Endothelial cell of umbilical vein (primary cell): ENCODE measurements around the gene SMAD7. TPM values are rescaled to one million over a fixed set of nuclear protein-coding genes. Genes with fewer than 3 reads are reported as not detected.
A peak's percentile ranks its signal among the peaks of the same experiment; 100 is the strongest.

Source experiments
- BruUV-seq: library from RNA; stranded (reverse); fragments of 400-500 nt; replicated peaks from 2 replicates; lab custom pipeline; 2021; lab: Mats Ljungman, UMichigan
- CTCF ChIA-PET: fragments of 300-600, 350-600 bp; sonication (Branson Sonifier 250); formaldehyde crosslinking; loops from one replicate; lab custom pipeline; 2021; ENCODE audit warnings: antibody characterized with exemption, inconsistent platforms; lab: Charles Lee
- POLR2A ChIA-PET: fragments of 300-600, 350-600 bp; sonication (Branson Sonifier 250); formaldehyde crosslinking; loops from one replicate; lab custom pipeline; 2021; ENCODE audit warnings: antibody characterized with exemption, inconsistent platforms; lab: Charles Lee
- DNase-seq: peaks from one replicate; pipeline ENCODE4 v3.0.0-alpha.2; 2011; ENCODE audit warnings: low read depth, low spot score
- FAIRE-seq: peaks from 2 replicates; lab custom pipeline; 2011; peaks lifted over from hg19 to GRCh38; lab: Jason Lieb, UNC
- H2AFZ ChIP-seq: 2 replicates; pipeline ENCODE4 v1.6.0; 2012; ENCODE audit warnings: low read depth, low read length, control low read depth, inconsistent platforms
- H3K27ac ChIP-seq: 2 replicates; pipeline ENCODE4 v1.5.1; 2011; ENCODE audit warnings: low read depth, mild to moderate bottlenecking, control low read depth, low read length, moderate library complexity; ENCODE audit not compliant: insufficient read depth
- H3K27me3 ChIP-seq, 2 experiments: 2 replicates each; pipeline versions ENCODE4 v1.6.0 to v1.6.1; 2011; ENCODE audit warnings: low read length in 2 of 2, mixed read lengths in 1 of 2; ENCODE audit not compliant: control insufficient read depth in 2 of 2, insufficient read depth in 2 of 2
- H3K36me3 ChIP-seq, 2 experiments: 2 replicates in 1 of 2; 3 replicates in 1 of 2; pipeline ENCODE4 v1.5.1; 2011; ENCODE audit warnings: low read length in 2 of 2, mild to moderate bottlenecking in 1 of 2, moderate library complexity in 1 of 2; ENCODE audit not compliant: control insufficient read depth in 2 of 2, insufficient read depth in 2 of 2; ENCODE audit errors: extremely low read depth in 1 of 2
- H3K4me1 ChIP-seq: 3 replicates; pipeline ENCODE4 v1.5.1; 2011; ENCODE audit warnings: mild to moderate bottlenecking, low read length; ENCODE audit not compliant: control insufficient read depth, insufficient read depth; ENCODE audit errors: extremely low read depth
- H3K4me2 ChIP-seq: 2 replicates; pipeline ENCODE4 v1.6.1; 2011; ENCODE audit warnings: low read length, control low read depth, mixed read lengths; ENCODE audit not compliant: insufficient read depth
- H3K4me3 ChIP-seq, 3 experiments: fragments of 200-600 bp in 1 of 3; sonication (generic), shearing (Covaris generic) in 1 of 3; replicated peaks in 1 of 3; 2 replicates each; pipeline ENCODE4 v1.5.1; 2011 to 2016; ENCODE audit warnings: control low read depth in 3 of 3, low read length in 3 of 3, mild to moderate bottlenecking in 2 of 3, inconsistent platforms in 1 of 3, low read depth in 1 of 3, moderate library complexity in 1 of 3; ENCODE audit not compliant: insufficient read depth in 1 of 3
- H3K79me2 ChIP-seq: 2 replicates; pipeline ENCODE4 v1.6.0; 2012; ENCODE audit warnings: low read length, inconsistent platforms; ENCODE audit not compliant: control insufficient read depth, insufficient read depth
- H3K9ac ChIP-seq: replicated peaks from 2 replicates; pipeline ENCODE3; 2011; ENCODE audit warnings: low read length, control low read depth; ENCODE audit not compliant: insufficient read depth; ENCODE audit errors: extremely low read depth
- H3K9me1 ChIP-seq: replicated peaks from 3 replicates; pipeline ENCODE4 v1.6.0; 2011; ENCODE audit warnings: mild to moderate bottlenecking, low read length; ENCODE audit not compliant: control insufficient read depth, insufficient read depth; ENCODE audit errors: extremely low read depth
- H3K9me3 ChIP-seq: replicated peaks from 2 replicates; pipeline ENCODE4 v1.5.1; 2012; ENCODE audit warnings: low read length, inconsistent platforms; ENCODE audit not compliant: control insufficient read depth, insufficient read depth
- H4K20me1 ChIP-seq: replicated peaks from 2 replicates; pipeline ENCODE3; 2011; ENCODE audit warnings: mild to moderate bottlenecking, low read length; ENCODE audit not compliant: control insufficient read depth, insufficient read depth; ENCODE audit errors: extremely low read depth
- CTCF ChIP-seq, 2 donors: IDR thresholded peaks; 1 replicate in 1 of 2; 2 replicates in 1 of 2; pipeline ENCODE4 v1.5.1; 2011; ENCODE audit warnings: low read length in 2 of 2, mild to moderate bottlenecking in 2 of 2, moderate library complexity in 2 of 2, control low read depth in 1 of 2, inconsistent platforms in 1 of 2, low read depth in 1 of 2; ENCODE audit not compliant: insufficient read depth in 1 of 2; ENCODE audit errors: extremely low read depth in 1 of 2
- EZH2 ChIP-seq: IDR thresholded peaks from 2 replicates; pipeline ENCODE4 v1.6.1; 2012; ENCODE audit warnings: borderline replicate concordance, low read depth, mild to moderate bottlenecking, moderate library complexity, low read length, inconsistent platforms; ENCODE audit not compliant: severe bottlenecking
- FOS ChIP-seq: IDR thresholded peaks from 2 replicates; pipeline ENCODE4 v1.6.1; 2011; ENCODE audit warnings: mild to moderate bottlenecking, low read length, moderate library complexity, borderline replicate concordance; ENCODE audit not compliant: insufficient read depth
- GATA2 ChIP-seq: IDR thresholded peaks from 2 replicates; pipeline ENCODE4 v1.7.0; 2011; ENCODE audit warnings: low read depth, mild to moderate bottlenecking, moderate library complexity, mixed read lengths, low read length; ENCODE audit not compliant: insufficient read length, insufficient read depth
- JUN ChIP-seq: IDR thresholded peaks from 2 replicates; pipeline ENCODE4 v1.6.1; 2011; ENCODE audit warnings: borderline replicate concordance, low read depth; ENCODE audit not compliant: insufficient read length, insufficient read depth
- MYC ChIP-seq: IDR thresholded peaks from one replicate; pipeline ENCODE4 v1.6.1; 2011; ENCODE audit warnings: mild to moderate bottlenecking, low read depth, low read length
- POLR2A ChIP-seq: IDR thresholded peaks from 2 replicates; pipeline ENCODE4 v1.6.1; 2012; ENCODE audit warnings: low read depth, mild to moderate bottlenecking, control low read depth, low read length
- POLR2AphosphoS5 ChIP-seq: IDR thresholded peaks from 2 replicates; pipeline ENCODE4 v1.6.1; 2012; ENCODE audit warnings: low read depth, mild to moderate bottlenecking, control low read depth, low read length, moderate library complexity; ENCODE audit not compliant: insufficient read depth
- dilution Hi-C: fragments of 300-500 bp; cut with MboI; formaldehyde crosslinking; loops from one replicate; pipeline ENCODE4 v1.15.0; 2019; ENCODE audit warnings: low sequenced_read_pairs; ENCODE audit not compliant: extremely low pct_ligation_motif_present
- intact Hi-C: fragments of 100-400 bp; cut with micrococcal nuclease; formaldehyde crosslinking; loops from one replicate; pipeline ENCODE4 v1.10.0; 2022
- polyA plus RNA-seq, 4 experiments: library from polyadenylated mRNA; depleted of rRNA in 3 of 4; stranded (reverse) in 3 of 4; unstranded in 1 of 4; fragments of >200 nt; gene quantifications; 2 replicates each; pipeline versions ENCODE4 v1.2.1 to v1.2.3, GENCODE V29; 2011 to 2012; ENCODE audit warnings: missing spikeins in 1 of 4
- total RNA-seq: library from RNA; stranded (reverse); gene quantifications from 2 replicates; pipeline ENCODE4 v1.2.3, GENCODE V29; 2021
- TF ChIP-seq, protein P1 (sequence below): IDR thresholded peaks from 2 replicates; pipeline ENCODE4 v1.6.1; 2011; ENCODE audit not compliant: insufficient read depth, insufficient read length

Gene SMAD7
- total and polyA plus RNA-seq, 2 donors (not counting 3 experiments of a cell fraction or from before 2014, with no cell fraction given) = 3.6 to 8.0 TPM

GRCh38 chr18:48872234-48873145, 78.3 kb downstream of the SMAD7 start:
- Histone ChIP-seq H3K9ac (no peak overlapping the region), H3K9me3 (no peaks in the 10 kb centered on the region), H3K79me2 (no peaks in the 10 kb centered on the region), H3K36me3 (no peaks in the 10 kb centered on the region), H3K27me3 (no peaks in the 10 kb centered on the region), H3K4me2 (no peak overlapping the region), H3K4me1 (peaks cover 8% of the 10 kb centered on the region), H2AFZ (no peak overlapping the region), H3K4me3 (no peak overlapping the region), H3K9me1 (no peaks in the 10 kb centered on the region), H3K27ac (peak overlapping the region; percentile 36), H4K20me1 (no peaks in the 10 kb centered on the region)
- DNase-seq (no peak), FAIRE-seq (no peak)
- BruUV-seq = no TSS peak
- dilution Hi-C loops (no loop called here), intact Hi-C loops (loop anchor here (1.0 to 2.0 kb wide), 3 partner anchors 24 to 78 kb away; partner anchors contain the start of gene SMAD7)
- ChIA-PET POLR2A (no interaction called here), CTCF (interaction anchor here (1.3 to 2.1 kb wide), 5 partner anchors 24 to 69 kb away, joined by 3 to 6 read pairs (median 4); no protein-coding TSS in a partner anchor)
- TF ChIP-seq CTCF (IDR thresholded peaks at IDR 0.05; ENCODE audit: extremely low read depth in 1 of 2, insufficient read depth in 1 of 2, low read depth in 1 of 2, low read length in 2 of 2) (no peak), FOS (no peak), MYC (no peak), POLR2AphosphoS5 (no peak), JUN (no peak), GATA2 (no peak), POLR2A (no peak), EZH2 (no peak)
- TF ChIP-seq, protein P1, sequence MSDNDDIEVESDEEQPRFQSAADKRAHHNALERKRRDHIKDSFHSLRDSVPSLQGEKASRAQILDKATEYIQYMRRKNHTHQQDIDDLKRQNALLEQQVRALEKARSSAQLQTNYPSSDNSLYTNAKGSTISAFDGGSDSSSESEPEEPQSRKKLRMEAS = no peak
